Kidney capillary endothelial cell (primary cell): ENCODE results near the gene AADACL4.
"Not testable (repeated sequence)": the region's sequence is repeated elsewhere in the genome, so short reads cannot be mapped to it uniquely, and the experiment has no call there.

ENCODE experiments used
- DNase-seq: peaks from one replicate; pipeline ENCODE4 v3.0.0-alpha.2; 2018; ENCODE audit warnings: low spot score

Gene AADACL4

DNA sequence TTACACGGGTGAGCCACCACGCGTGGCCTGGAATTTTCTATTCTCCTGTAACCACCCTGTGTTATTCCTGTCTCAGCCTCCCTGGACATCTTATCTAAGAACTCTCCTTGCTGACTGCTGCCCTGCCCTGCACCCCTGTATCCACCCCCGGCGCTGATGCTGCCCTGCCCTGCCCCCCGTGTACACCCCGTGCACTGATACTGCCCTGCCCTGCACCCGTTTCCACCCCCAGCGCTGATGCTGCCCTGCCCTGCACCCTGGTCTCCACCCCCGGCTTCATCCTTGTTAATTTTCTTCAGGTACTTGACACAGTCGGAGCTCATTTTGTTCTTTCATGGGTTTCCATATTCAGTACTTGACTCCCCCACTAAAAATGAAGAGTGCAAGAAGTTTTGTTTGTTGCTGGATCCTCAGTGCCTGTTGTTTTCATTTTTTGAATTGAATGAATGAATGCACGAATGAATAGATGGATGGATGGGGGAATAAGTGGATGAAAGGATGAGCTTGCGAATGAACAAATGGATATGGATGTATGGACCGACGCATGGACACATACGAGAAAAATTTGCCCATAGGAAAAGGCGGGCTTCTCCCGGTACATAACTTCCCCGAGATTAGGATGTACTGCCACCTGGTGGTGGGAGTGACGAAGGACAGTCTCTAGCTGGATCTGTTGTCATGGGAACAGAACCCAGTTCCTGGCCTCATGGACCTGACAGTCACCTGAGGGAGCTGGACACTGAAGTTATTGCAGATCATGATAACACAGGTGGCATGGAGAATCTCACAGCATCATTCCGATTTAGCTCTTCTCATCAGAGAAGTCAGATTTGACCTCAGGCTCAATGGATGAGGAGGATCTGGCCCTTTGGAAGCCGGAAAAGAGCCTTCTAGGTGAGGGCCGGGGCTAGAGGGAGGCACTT lies 14.9 kb downstream of the AADACL4 start:
- DNase-seq: peak; percentile 56

DNA sequence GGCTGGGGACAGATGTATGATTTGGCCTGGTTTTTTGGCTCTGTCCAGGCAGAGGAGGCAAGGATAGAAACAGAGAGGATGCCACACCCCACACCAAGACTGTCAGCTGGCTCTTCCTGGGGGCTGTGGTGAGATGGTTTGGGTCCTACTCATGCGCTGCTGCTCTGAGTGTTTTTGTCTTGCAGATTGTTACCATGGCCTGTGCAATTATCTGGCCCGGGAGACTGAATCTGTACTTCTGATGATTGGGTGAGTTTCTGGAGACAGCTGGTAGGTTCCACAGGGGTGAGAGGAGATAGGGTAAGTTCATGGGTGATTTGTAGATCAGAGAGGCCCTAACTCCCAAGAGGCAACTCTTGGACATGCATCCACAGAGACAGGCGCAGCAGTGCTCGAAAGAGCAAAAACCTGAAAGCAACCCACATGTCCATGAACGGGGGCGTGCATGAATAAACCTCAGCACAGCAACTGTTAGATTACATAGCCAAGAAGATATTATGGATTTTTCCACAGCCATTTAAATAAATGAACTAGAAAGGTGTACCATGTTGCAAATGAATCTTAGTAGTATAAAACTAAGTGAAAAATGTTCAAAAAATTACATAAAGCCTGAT lies 17.8 kb downstream of the AADACL4 start:
- no peak for DNase-seq

DNA sequence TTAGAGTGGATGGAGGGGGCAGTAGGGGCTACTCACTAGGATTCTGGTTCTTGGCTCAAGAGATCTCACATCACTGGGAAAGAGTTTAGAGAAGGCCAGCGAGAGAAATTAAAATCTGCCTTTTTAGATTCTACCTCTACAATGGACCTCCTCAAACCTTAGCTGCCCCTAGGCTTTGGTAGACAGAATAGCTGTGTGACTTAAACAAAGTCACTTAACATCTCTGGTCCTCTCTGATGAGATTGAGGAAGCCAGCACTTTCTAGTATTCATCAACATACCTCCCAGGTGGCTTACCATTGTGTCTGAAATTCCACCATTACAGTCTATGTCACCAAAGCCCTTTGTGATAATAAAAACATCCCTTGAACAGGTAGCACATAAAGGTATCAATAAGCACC lies 18.7 kb downstream of the AADACL4 start:
- no peak for DNase-seq

DNA sequence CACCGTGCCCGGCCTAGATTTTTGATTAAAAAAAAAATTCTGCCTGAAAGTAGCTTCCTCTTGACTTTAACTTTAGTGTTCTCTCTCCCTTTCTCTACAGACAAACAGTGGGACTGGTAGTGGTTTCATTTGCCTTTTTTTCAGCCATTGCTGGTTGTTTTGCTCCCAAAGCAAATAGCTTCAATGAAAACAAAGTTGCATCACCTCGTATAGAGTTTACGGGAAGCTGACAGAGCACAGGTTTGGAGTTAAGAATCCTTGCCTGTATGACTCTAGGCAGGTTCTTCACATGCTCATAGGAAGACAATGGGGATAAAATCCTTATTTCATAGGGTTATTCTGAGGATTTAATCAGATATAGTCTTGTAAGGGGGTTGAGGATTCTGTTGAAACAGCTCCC lies 21.6 kb downstream of the AADACL4 start:
- DNase-seq: no peak

DNA sequence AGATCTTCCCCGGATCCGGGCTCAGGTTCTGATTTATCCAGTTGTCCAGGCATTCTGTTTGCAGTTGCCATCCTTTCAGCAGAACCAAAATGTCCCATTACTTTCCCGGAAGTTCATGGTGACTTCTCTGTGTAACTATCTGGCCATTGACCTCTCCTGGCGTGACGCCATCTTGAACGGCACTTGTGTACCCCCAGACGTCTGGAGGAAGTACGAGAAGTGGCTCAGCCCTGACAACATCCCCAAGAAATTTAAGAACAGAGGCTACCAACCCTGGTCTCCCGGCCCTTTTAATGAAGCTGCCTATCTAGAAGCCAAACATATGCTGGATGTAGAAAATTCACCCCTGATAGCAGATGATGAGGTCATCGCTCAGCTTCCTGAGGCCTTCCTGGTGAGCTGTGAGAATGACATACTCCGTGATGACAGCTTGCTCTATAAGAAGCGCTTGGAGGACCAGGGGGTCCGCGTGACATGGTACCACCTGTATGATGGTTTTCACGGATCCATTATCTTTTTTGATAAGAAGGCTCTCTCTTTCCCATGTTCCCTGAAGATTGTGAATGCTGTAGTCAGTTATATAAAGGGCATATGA lies 22.4 kb downstream of the AADACL4 start:
- peak; percentile 26 for DNase-seq

DNA sequence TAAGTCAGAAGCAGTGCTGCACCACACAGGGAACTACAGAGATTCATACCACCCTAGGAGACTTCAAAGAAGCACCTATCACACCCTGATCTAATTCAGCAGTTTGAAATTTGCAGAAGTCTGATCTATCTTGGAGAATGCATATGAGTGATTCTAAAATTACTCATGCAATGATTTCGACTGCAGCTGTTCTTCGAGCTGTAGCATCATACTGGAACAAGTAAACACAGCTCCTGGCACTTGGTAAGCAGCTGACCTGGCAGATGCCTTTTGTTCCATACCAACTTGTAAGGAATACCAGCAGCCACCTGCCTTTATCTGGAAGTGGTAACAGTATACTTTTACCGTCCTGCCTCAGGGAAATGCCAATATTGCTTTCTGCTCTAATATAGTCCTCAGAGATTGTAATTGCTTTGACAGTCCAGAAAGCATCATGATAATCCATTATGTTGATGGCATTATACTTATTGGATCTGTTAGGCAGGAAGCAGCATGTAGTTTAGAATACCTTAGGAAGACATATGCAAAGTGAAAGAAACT lies 25.7 kb downstream of the AADACL4 start:
- DNase-seq: no peak

DNA sequence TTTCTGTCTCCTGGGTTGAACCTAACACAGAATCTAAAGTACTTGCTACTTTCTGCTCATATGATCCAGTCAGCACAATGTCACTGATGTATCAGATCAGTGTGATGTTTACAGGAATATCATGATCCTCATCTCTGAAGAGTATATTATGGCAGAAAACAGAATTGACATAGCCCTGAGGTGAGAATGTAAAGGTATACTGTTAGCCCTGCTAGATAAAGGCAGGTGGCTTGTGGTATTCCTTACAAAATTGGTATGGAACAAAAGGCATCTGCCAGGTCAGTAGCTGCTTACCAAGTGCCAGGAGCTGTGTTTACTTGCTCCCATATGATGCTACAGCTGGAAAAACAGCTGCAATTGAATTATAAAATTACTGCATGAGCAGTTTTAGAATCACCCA lies 30.5 kb downstream of the AADACL4 start:
- no peak for DNase-seq

DNA sequence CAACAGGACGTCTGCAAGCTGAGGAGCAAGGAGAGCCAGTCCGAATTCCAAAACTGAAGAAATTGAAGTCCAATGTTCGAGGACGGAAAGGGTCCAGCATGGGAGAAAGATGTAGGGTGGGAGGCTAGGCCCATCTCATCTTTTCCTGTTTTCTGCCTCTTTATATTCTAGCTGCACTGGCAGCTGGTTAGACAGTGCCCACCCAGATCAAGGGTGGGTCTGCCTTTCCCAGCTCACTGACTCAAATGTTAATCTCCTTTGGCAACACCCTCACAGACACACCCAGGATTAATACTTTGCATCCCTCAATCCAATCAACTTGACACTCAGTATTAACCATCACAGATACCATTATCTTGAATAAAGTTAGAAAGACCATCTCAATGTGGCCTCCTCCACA lies 32.2 kb downstream of the AADACL4 start:
- not testable (repeated sequence) for DNase-seq

DNA sequence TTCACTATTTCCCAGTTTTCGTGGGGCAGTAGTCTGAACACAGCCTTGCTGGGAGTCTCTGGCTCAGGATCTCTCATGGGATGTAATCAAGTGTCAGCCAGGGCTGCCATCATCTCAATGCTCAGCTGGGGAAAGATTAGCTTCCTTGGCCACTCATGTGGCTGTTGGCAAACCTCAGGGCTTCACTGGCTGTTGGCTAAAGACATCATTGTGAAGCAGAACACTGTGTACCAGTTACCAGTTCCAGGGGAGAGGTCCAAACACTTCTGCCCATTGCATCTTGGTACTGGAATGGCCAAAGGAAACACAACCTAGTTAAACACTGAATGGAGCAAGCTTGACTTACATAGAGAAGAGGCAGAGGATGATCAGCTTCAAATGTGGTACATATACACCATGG lies 33.7 kb downstream of the AADACL4 start:
- no peak for DNase-seq

DNA sequence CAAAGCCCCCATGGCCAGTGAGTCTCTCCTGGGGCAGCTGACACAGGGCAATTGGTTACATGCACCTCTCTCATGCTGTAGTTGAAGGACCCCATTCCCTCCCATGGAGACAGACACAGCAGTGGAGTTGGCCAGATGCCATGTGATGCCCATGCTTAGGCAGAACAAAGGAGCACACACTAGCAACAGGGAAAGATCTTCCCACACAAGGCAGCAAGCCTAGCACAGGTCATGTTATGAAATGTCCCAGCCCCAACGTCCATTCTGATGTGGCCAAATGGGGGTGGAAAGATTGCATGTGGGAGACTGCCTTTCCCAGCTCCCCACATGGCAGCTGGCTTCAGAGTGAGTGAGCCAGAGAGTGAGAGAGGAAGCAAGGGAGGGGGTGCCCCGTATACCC lies 34.5 kb downstream of the AADACL4 start:
- DNase-seq: no peak

DNA sequence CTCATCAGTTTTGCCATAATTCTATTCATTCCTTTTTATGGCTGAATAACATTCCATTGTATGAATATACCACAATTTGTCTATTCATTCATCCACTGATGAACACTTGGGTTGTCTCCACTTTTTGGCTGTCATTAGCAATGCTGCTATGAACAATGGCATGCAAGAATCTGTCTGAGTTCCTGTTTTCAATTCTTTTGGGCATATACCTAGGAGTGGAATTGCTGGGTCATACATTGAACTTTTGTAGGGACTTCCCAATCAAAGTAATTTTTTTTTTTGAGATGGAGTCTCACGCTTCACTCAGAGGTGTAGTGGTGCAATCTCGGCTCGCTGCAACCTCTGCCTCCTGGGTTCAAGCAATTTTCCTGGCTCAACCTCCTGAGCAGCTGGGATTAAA lies 34.9 kb downstream of the AADACL4 start:
- DNase-seq: no peak

DNA sequence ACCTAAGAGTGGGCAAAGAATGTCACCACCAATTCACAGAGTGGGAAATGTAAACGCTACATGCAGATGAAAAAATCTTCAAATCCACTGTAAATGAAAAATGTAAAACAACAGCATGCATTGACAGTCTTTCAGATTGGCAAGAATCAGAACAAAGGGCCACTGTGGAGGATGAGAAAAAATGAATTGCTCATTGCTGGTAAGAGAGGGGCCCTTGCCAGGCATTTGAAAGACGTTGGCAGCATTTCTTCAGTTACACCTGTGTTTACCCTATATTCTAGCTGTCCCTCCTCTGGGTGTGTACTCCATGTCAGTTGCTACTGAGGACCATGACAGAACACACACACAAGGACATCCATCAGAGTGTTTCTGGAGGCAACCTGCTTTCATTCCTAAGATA lies 46.3 kb downstream of the AADACL4 start:
- no peak for DNase-seq

DNA sequence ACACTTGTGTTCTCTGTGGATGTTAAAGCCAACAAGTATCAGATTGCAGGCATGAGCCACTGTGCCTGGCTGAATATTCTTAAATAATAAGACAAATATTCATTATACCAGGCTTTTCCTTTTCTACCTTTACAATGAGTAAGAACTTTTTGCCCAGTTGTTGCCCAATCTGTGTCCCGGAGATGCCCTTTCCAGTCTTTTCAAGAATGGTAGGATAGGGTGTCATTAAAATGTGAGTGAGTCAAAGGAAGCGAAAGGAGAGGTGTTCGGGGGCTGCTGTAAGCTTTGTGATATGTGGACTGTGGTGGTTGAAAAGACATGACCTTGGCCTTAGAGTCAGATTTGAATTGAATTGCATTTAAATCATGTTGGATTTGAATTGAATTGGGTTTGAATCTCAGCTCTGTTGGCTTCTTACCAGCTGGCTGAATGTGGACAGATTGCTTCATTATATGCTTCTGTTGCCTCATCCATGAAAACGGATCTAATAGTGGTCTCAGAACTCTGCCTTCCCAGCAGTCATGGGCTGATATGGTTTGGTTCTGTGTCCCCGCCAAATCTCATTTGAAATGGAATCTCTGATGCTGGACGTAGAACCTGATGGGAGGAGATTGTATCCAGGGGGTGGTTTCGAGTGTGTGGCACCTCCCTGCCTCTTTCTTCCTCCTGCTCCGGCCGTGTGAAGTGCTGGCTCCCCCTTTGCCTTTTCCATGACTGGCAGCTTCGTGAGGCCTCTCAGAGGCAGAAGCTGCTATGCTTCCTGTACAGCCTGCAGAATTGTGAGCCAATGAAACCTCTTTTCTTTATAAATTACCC lies 49.3 kb downstream of the AADACL4 start:
- DNase-seq: no peak

DNA sequence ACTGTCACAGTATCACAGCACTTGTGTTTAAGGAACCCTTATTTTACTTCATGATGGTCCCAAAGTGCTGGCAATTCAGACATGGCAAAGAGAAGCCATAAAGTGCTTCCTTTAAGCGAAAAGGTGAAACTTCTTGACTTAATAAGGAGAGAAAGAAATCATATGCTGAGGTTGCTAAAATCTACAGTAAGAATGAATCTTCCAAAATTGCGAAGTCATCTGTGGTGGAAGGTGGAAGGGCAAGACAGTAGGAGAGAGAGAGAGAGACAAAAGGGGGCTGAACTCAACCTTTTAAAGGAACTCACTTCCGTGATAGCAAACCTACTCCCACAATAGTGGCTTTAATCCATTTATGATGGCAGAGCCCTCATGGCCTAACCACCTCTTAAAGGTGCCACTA lies 52.8 kb downstream of the AADACL4 start:
- DNase-seq: no peak

DNA sequence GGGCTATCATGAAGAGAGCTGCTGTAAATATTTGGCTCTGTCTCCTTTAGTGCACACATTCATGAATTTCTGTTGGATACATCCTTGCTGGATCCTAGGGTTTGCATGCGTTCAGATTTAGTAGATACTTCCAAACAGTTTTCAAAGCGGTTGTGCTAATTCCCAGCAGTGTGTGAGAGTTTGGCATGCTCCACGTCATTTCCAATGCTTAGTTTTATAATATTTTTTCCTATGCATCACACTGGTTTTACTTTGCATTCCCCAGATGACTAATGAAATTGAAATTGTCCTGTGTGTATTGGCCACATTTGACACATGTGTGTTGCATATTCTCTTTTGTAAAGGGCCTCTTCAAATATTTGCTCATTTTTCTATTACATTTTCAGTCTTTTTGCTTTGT lies 53.5 kb downstream of the AADACL4 start:
- no peak for DNase-seq

DNA sequence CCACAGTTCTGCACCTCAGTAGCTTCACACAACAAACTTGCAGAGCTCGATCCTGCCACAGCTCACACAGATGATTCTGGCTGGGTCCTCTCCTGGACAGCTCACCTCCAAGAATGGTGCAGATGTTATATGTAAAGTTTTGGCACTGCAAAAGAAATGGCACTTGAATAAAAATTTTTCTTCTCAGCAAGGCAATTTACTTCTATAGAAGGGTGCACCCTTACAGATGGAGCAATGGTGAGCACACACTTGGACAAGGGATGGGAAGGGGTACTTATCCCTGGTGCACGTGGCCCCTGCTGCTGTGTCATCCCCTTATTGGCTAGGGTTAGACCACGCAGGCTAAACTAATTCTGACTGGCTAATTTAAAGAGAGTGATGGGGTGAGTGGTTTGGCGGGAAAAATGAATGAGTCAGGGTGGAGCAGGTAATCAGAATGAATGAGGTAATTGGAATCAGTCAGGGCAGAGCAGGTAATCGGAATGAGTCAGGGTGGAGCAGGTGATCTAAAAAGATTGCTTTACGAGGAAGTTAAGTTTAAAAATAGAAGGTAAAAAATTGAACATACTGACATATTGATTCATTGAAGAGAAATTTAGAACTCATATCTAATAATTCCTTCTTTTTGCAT lies 60.1 kb downstream of the AADACL4 start:
- no peak for DNase-seq

DNA sequence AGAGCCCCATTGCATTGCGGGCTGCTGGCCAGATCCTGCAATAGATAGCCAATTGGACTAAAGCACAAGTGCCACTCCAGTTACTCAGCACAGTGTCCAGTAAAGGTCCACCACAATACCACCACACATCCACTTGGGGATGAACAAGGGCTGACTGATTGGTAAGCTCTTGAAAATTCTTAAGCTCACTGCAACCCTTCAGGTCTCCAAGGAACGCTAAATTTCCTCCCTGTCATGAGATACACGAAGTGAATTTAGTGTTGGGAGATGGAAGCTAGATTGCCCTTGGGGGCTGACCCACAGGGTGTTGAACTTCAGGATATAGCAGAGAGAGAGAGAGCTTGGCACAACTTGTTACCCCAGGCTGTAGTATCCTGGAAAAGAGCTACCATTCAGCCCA lies 62.2 kb downstream of the AADACL4 start:
- DNase-seq: no peak

DNA sequence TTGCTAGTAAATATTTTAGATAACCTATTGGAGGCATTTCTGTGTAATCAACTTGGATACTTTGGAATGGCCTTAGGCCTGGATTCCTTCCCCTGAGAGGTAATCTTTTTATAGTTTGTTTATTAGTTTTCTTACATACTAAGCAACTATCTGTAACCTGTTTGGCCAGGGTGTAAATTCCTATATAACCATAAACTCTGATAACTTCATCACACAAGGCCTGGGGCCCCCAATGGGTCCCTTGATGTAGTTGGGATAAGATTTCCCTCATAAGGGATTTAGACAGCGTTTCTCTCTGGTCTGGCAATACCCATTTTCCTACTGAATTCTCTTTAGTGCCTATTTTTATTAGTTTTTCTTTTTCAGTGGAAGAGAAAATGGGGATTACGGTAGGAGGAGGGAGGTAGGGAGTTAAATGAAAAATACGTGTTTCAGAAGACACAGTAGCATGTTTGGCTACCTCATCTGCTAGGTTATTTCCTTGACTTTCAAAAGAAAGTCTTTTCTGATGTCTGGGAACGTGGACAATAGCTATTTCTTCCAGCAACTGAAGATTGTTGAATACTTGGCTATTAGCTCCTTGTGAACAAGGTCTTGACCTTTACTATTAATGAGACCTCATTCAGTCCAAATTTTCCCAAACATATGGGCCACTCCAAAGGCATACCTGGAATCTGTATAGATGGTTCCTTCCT lies 64.7 kb downstream of the AADACL4 start:
- DNase-seq: no peak

DNA sequence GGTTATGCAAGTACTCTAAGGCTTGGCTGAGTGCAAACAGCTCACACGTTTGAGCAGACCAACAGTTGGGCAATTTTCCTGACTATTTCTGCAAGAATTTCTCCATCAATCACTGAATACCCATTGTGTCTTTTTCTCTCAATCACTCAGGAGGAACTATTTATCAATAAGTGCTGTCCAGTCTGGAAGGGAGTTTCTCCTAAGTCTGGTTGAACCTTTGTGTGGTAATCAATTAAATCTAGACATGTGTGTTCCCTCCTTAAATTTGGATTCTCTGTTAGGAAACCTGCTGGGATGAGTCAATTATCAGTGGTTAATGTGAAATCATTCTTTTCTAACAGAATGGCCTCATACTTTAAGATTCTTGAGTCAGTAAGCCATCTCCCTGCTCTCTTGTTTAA lies 65.2 kb downstream of the AADACL4 start:
- DNase-seq: no peak

DNA sequence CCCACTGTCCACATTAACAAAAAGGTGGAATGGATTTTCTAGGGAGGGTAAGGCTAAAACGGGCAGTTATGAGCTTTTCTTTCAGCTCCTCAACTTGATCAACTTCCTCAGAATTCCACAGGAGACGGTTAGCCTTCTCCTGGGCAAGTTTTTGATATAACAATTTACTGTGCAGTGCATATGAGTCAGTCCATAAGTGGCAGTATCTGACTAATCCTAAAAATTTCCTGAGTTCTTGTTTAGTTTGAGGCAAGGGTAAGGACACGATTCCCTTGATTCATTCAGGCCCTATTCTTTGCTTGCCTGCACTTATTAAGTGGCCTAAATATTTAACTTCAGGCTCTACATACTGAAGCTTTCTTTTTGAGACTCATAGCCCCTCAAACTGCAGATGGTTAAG lies 65.8 kb downstream of the AADACL4 start:
- DNase-seq: no peak

DNA sequence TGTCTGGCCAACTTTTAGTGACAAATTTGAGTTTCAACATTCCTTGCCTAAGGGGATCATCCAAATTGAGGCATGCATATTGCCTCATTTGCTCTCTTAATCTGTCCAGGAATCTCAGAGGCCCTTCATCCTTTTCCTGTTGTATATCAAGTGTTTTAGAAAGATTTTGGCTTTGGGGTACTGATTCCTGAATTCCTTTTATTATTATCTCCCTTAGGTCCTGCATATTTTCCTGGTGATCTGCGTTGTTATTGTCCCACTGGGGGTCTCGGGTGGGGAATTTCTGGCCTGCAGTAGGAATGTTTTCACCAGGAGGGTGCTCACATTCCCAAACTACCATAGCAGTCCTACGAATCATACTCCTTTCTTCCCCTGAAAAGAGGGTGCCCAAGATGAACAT lies 67.7 kb downstream of the AADACL4 start:
- DNase-seq: no peak
